ENCODE measurements around the gene RDX. TPM values are rescaled to one million over a fixed set of nuclear protein-coding genes. Genes with fewer than 3 reads are reported as not detected.
"Not testable (repeated sequence)": the region's sequence is repeated elsewhere in the genome, so short reads cannot be mapped to it uniquely, and the experiment has no call there.

RDX gene
- polyA plus RNA-seq, 2 of the 4 experiments (the other 2 are of a cell fraction), result 158 to 183 TPM

DNA sequence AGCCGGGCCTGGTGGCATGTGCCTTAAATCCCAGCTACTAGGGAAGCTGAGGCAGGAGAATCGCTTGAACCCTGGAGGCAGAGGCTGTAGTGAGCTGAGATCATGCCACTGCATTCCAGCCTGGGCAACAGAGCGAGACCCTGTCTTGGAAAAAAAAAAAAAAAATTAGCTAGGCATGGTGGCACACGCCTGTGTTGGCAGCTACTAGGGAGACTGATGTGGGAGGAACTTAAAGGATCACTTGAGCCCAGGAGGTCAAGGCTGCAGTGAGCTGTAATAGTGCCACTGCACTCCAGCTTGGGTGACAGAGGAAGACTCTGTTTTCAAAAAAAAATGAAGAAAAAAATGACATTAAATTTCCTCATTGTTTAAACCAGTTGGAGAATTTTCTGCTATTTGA lies 4.3 kb downstream of the RDX start:
- Histone ChIP-seq H3K4me2 (peak overlapping the region; percentile 93), H3K4me1 (peaks cover 60% of the 10 kb centered on the region), H3K27ac (peak overlapping the region; percentile 75 to 96; a peak in 5 of 6 replicates), H3K4me3 (peak overlapping the region; percentile 67; the same call in 1 of the 3 replicates)
- POLR2A ChIA-PET; ATAC-seq; DNase-seq (ENCODE audit: low read depth in 1 of 2, low spot score in 1 of 2); H3K9me3 ChIP-seq; FAIRE-seq: not testable (repeated sequence)
- CTCF ChIA-PET, result interaction anchor here (0.7 kb wide), 1 partner anchor 1237 kb away, joined by 3 read pairs; no protein-coding TSS in a partner anchor
- WGBS (ENCODE audit: missing lambda C conversion rate), result 88% methylated on average over 4 of the region's 4 CpGs
- TF ChIP-seq JUN (IDR thresholded peaks at IDR 0.05), result 0 out of 5 replicates have a peak, but pooled peaks of 1 of the 2 experiments have one; percentile 27

DNA sequence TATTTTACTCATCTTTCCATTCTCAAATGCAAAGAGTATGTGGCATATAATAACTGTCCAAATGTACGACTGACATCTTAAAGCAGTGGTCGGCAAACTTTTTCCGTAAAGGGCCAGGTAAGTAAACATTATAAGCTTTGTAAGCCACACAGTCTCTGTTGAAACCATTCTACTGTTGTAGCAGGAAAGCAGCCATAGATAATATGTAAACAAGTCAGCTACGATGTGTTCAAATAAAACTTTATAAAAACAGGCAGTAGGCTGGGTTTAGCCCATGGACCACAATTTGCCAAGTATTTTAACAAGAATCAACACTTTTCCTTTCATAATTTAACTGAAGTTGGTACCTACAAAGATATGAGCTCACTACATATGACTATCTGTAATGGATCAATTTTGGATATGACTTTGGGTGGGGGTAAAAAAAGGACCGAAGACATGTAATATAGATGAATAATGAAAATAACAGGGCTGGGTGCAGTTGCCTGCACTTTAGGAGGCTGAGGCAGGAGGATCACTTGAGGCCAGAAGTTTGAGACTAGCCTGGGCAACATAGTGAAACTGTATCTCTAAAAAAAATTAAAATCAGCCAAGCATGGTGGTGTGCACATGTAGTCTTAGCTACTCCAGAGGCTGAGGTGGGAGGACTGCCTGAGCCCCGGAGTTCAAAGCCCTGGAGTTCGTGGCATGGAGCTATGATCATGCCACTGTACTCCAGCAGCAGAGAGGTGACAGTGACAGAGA lies 5.7 kb downstream of the RDX start:
- ATAC-seq (no peak), DNase-seq (ENCODE audit: low read depth in 1 of 2, low spot score in 1 of 2) (no peak), FAIRE-seq (no peak)
- CTCF ChIA-PET, result interaction anchor here (1.6 kb wide), 1 partner anchor 75 kb away, joined by 4 read pairs; no protein-coding TSS in a partner anchor
- WGBS (ENCODE audit: missing lambda C conversion rate), result 90% methylated on average over 7 of the region's 7 CpGs
- Histone ChIP-seq H3K4me3 (no peak overlapping the region), H3K4me2 (peak overlapping the region; percentile 93), H3K9me3 (no peaks in the 10 kb centered on the region), H3K27ac (peak overlapping the region in 1 of 2 experiments; percentile 75; a peak in 4 of 6 replicates), H3K4me1 (peaks cover 73% of the 10 kb centered on the region)
- TF ChIP-seq RAD21 (conservative IDR thresholded peaks at IDR 0.05 in 1 of 2, IDR thresholded peaks at IDR 0.05 in 1 of 2) (no peak), RFX5 (IDR thresholded peaks at IDR 0.05) (no peak), ZC3H11A (IDR thresholded peaks at IDR 0.05) (no peak), MYC (IDR thresholded peaks at IDR 0.05; ENCODE audit: borderline replicate concordance, low read length) (no peak)
- POLR2A ChIA-PET, result no interaction called here

DNA sequence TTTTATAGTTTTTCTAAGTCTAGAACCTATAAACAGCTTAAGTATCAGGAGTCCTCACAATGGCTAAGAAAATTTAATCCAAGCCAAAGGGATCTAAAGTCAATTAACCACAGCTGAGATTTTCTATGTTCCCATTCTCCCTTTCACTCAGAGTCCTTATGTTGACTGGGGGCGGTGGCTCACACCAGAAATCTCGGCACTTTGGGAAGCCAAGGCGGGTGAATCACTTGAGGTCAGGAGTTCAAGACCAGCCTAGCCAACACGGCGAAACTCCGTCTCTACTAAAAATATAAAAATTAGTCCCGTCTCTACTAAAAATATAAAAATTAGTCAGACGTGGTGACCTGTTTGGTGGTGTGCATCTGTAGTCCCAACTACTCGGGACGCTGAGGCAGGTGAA lies 6.9 kb downstream of the RDX start:
- CTCF ChIA-PET, result interaction anchor here (0.6 kb wide), 1 partner anchor 31 kb away, joined by 6 read pairs; no protein-coding TSS in a partner anchor
- POLR2A ChIA-PET, result no interaction called here
- H3K4me2 ChIP-seq, result peak overlapping the region; percentile 93
- no peaks in the 10 kb centered on the region for H3K9me3 ChIP-seq
- WGBS (ENCODE audit: missing lambda C conversion rate), result 78% methylated on average over 10 of the region's 10 CpGs
- H3K27ac ChIP-seq, result peak overlapping the region in 1 of 2 experiments; percentile 30; a peak in 1 of 6 replicates
- no peak for DNase-seq (ENCODE audit: low read depth in 1 of 2, low spot score in 1 of 2)
- TF ChIP-seq GATA3 (IDR thresholded peaks at IDR 0.05; ENCODE audit: borderline replicate concordance), result no peak
- no peak for TF ChIP-seq SREBF2 (IDR thresholded peaks at IDR 0.05)
- TF ChIP-seq, protein P1, sequence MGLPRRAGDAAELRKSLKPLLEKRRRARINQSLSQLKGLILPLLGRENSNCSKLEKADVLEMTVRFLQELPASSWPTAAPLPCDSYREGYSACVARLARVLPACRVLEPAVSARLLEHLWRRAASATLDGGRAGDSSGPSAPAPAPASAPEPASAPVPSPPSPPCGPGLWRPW (IDR thresholded peaks at IDR 0.05), result no peak
- TF ChIP-seq, protein P2, sequence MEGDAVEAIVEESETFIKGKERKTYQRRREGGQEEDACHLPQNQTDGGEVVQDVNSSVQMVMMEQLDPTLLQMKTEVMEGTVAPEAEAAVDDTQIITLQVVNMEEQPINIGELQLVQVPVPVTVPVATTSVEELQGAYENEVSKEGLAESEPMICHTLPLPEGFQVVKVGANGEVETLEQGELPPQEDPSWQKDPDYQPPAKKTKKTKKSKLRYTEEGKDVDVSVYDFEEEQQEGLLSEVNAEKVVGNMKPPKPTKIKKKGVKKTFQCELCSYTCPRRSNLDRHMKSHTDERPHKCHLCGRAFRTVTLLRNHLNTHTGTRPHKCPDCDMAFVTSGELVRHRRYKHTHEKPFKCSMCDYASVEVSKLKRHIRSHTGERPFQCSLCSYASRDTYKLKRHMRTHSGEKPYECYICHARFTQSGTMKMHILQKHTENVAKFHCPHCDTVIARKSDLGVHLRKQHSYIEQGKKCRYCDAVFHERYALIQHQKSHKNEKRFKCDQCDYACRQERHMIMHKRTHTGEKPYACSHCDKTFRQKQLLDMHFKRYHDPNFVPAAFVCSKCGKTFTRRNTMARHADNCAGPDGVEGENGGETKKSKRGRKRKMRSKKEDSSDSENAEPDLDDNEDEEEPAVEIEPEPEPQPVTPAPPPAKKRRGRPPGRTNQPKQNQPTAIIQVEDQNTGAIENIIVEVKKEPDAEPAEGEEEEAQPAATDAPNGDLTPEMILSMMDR (IDR thresholded peaks at IDR 0.05), result no peak
- TF ChIP-seq, protein P3, sequence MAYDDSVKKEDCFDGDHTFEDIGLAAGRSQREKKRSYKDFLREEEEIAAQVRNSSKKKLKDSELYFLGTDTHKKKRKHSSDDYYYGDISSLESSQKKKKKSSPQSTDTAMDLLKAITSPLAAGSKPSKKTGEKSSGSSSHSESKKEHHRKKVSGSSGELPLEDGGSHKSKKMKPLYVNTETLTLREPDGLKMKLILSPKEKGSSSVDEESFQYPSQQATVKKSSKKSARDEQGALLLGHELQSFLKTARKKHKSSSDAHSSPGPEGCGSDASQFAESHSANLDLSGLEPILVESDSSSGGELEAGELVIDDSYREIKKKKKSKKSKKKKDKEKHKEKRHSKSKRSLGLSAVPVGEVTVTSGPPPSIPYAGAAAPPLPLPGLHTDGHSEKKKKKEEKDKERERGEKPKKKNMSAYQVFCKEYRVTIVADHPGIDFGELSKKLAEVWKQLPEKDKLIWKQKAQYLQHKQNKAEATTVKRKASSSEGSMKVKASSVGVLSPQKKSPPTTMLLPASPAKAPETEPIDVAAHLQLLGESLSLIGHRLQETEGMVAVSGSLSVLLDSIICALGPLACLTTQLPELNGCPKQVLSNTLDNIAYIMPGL (CRISPR knock-in tag; IDR thresholded peaks at IDR 0.05; ENCODE audit: borderline replicate concordance), result no peak
- no peak for TF ChIP-seq PHF8 (IDR thresholded peaks at IDR 0.05; ENCODE audit: borderline replicate concordance, low read depth)
- TF ChIP-seq MYC (IDR thresholded peaks at IDR 0.05; ENCODE audit: borderline replicate concordance, low read length), result no peak
- TF ChIP-seq, protein P4, sequence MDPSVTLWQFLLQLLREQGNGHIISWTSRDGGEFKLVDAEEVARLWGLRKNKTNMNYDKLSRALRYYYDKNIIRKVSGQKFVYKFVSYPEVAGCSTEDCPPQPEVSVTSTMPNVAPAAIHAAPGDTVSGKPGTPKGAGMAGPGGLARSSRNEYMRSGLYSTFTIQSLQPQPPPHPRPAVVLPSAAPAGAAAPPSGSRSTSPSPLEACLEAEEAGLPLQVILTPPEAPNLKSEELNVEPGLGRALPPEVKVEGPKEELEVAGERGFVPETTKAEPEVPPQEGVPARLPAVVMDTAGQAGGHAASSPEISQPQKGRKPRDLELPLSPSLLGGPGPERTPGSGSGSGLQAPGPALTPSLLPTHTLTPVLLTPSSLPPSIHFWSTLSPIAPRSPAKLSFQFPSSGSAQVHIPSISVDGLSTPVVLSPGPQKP (IDR thresholded peaks at IDR 0.05; ENCODE audit: low read depth, low read length), result no peak
- no peak for TF ChIP-seq HDAC2 (IDR thresholded peaks at IDR 0.05)
- no peak for TF ChIP-seq JUNB (IDR thresholded peaks at IDR 0.05)
- no peak for TF ChIP-seq FOXS1 (CRISPR knock-in tag; IDR thresholded peaks at IDR 0.05)
- TF ChIP-seq TP53 (CRISPR knock-in tag; IDR thresholded peaks at IDR 0.05), result no peak
- ATAC-seq, result no peak
- FAIRE-seq, result no peak
- H3K4me3 ChIP-seq, result no peak overlapping the region
- peaks cover 76% of the 10 kb centered on the region for H3K4me1 ChIP-seq

All from A549 (cell line).